Stimulated activated CD4-positive, alpha-beta T cell treated with anti-CD3 and anti-CD28 coated beads, Interleukin-15, amount 100 ng/mL, for 1 hour (primary cell): ENCODE results near the gene TAPT1.
"Not testable (repeated sequence)": the region's sequence is repeated elsewhere in the genome, so short reads cannot be mapped to it uniquely, and the experiment has no call there.

Experiments
- DNase-seq, 2 donors: peaks; one replicate each; pipeline ENCODE4 v3.0.0-alpha.2; 2020; ENCODE audit warnings: low read depth in 1 of 2, low spot score in 1 of 2

TAPT1 gene

GRCh38 chr4:16186986-16187385 lies 39.3 kb downstream of the TAPT1 start:
- no peak for DNase-seq

- no peak for DNase-seq
Observed at GRCh38 chr4:16183604-16184003, 42.7 kb downstream of the TAPT1 start.

- DNase-seq: no peak
Observed at GRCh38 chr4:16176621-16177020, 49.6 kb downstream of the TAPT1 start.

GRCh38 chr4:16171831-16172230 lies 54.4 kb downstream of the TAPT1 start:
- no peak for DNase-seq

GRCh38 chr4:16169490-16169889 lies 56.8 kb downstream of the TAPT1 start:
- no peak for DNase-seq

GRCh38 chr4:16168710-16169388 lies 57.4 kb downstream of the TAPT1 start:
- no peak for DNase-seq

- DNase-seq: no peak
Observed at GRCh38 chr4:16168144-16168543, 58.1 kb downstream of the TAPT1 start.

GRCh38 chr4:16165931-16166330 lies 60.3 kb downstream of the TAPT1 start:
- DNase-seq: no peak

- no peak for DNase-seq
Observed at GRCh38 chr4:16162891-16163290, 63.4 kb downstream of the TAPT1 start.

- DNase-seq: no peak
Observed at GRCh38 chr4:16161851-16162408, 64.3 kb downstream of the TAPT1 start.

- no peak for DNase-seq
Observed at GRCh38 chr4:16160457-16160856, 65.8 kb downstream of the TAPT1 start.

GRCh38 chr4:16159286-16159685 lies 67.0 kb downstream of the TAPT1 start:
- no peak for DNase-seq

- DNase-seq: no peak
Observed at GRCh38 chr4:16158504-16158852, 67.8 kb downstream of the TAPT1 start.

GRCh38 chr4:16157609-16158503 lies 68.4 kb downstream of the TAPT1 start:
- no peak for DNase-seq

- no peak for DNase-seq
Observed at GRCh38 chr4:16155528-16156169, 70.6 kb downstream of the TAPT1 start.

- DNase-seq: no peak
Observed at GRCh38 chr4:16154451-16154850, 71.8 kb downstream of the TAPT1 start.

- no peak for DNase-seq
Observed at GRCh38 chr4:16150716-16151115, 75.6 kb downstream of the TAPT1 start.

- not testable (repeated sequence) for DNase-seq
Observed at GRCh38 chr4:16144913-16145312, 81.4 kb downstream of the TAPT1 start.

GRCh38 chr4:16142598-16143310 lies 83.5 kb downstream of the TAPT1 start:
- DNase-seq: no peak

- no peak for DNase-seq
Observed at GRCh38 chr4:16140879-16141249, 85.4 kb downstream of the TAPT1 start.

- no peak for DNase-seq
Observed at GRCh38 chr4:16140231-16140878, 85.9 kb downstream of the TAPT1 start.
